Heart right ventricle (tissue), 16 donors: Measurements from ENCODE around the gene ZNF835. TPM values are rescaled to one million over a fixed set of nuclear protein-coding genes. Genes with fewer than 3 reads are reported as not detected.
A peak's percentile ranks its signal among the peaks of the same experiment; 100 is the strongest.

Experiments
- ATAC-seq, 8 donors: fragments of 200-7000 bp; cut with Tn5 transposase; one replicate each; pipeline ENCODE4 v1.9.1; 2020; ENCODE audit warnings: mild to moderate bottlenecking in 8 of 8, moderate library complexity in 8 of 8, moderate number of reproducible peaks in 1 of 8
- DNase-seq, 2 donors: peaks; one replicate each; pipeline ENCODE4 v3.0.0-alpha.2; 2020
- H3K27ac ChIP-seq, 10 donors: fragments of 200-600 bp; sonication (generic) in 2 of 10; one replicate each; pipeline versions ENCODE4 v1.5.0 to v1.8.0; 2020 to 2022; ENCODE audit warnings: mild to moderate bottlenecking in 3 of 10
- H3K27me3 ChIP-seq, 7 donors: fragments of 200-600 bp; one replicate each; pipeline ENCODE4 v1.8.0; 2021 to 2022; ENCODE audit warnings: mild to moderate bottlenecking in 2 of 7
- H3K36me3 ChIP-seq, 9 donors: fragments of 200-600 bp; sonication (generic) in 1 of 9; one replicate each; pipeline versions ENCODE4 v1.5.0 to v1.8.0; 2020 to 2022; ENCODE audit warnings: mild to moderate bottlenecking in 2 of 9
- H3K4me1 ChIP-seq, 9 donors: fragments of 200-600 bp; sonication (generic) in 1 of 9; one replicate each; pipeline versions ENCODE4 v1.5.0 to v1.8.0; 2020 to 2022; ENCODE audit warnings: mild to moderate bottlenecking in 4 of 9
- H3K4me3 ChIP-seq, 10 donors: fragments of 200-600 bp; sonication (generic) in 2 of 10; one replicate each; pipeline versions ENCODE4 v1.5.0 to v1.8.0; 2020 to 2022; ENCODE audit warnings: mild to moderate bottlenecking in 7 of 10, moderate library complexity in 2 of 10
- H3K9me3 ChIP-seq, 11 donors: fragments of 200-600 bp in 10 of 11; sonication (generic) in 2 of 11; one replicate each; pipeline versions ENCODE4 v1.5.0 to v1.8.0; 2013 to 2022; ENCODE audit warnings: mild to moderate bottlenecking in 2 of 11, control low read depth in 1 of 11, moderate library complexity in 1 of 11
- CTCF ChIP-seq, 9 donors: fragments of 200-600 bp; sonication (generic) in 2 of 9; IDR thresholded peaks; one replicate each; pipeline versions ENCODE4 v1.5.0 to v1.8.0; 2021 to 2022; ENCODE audit warnings: antibody characterized with exemption in 9 of 9, mild to moderate bottlenecking in 5 of 9, moderate library complexity in 1 of 9
- WGBS, 2 donors: extraction: QIAGEN DNeasy Blood & Tissue Kit; methylation state at CpG; one replicate each; pipeline ENCODE4 v1.1.7; 2013; ENCODE audit warnings: inconsistent platforms in 1 of 2; 5-methylcytosine and 5-hydroxymethylcytosine counted together
- intact Hi-C, 10 donors: fragments of 100-400 bp; cut with DNase I; formaldehyde crosslinking; loops; one replicate each; pipeline versions ENCODE4 v1.11.1 to v1.14.2; 2022
- polyA plus RNA-seq, 2 donors: library from polyadenylated mRNA; stranded (reverse); fragments of 200-250 nt; gene quantifications; one replicate each; pipeline ENCODE4 v1.2.3, GENCODE V29; 2013
- total RNA-seq, 10 donors: library from RNA; stranded (reverse); fragmentation: NEBNext Ultra II Directional in 3 of 10; extraction: Animal tissue kit (Norgen Biotek cat#: 25700) in 3 of 10; gene quantifications; one replicate each; pipeline versions ENCODE4 v1.2.1 to v1.2.4, GENCODE V29; 2021 to 2023
- donor health status: Arrhythmogenic right ventricular cardiomyopathy.
- donor health status: ischemic (EF 13 %, LVEDD 7.1; RV severe dilation, severe dysfunction).
- donor health status: healthy with polysubstance abuse.
- donor health status: DM: no; HTN: yes; CAD: no.
- donor health status: DM: no; HTN: no; CAD: no.
- donor health status: ischemic (EF 25% LVEDD 6.9; RV normal size, moderate dysfunction).
- donor health status: ischemic (EF 25% LVEDD 5.7; RV mildly dilated, moderate dysfunction).
- donor health status: healthy.
- donor health status: DM: yes; HTN: yes; CAD: no.
- donor health status: Ischemic cardiomyopathy.
- donor health status: ischemic (EF 35%, LVEDD 5.7; RV mildly dilated, moderate dysfunction).
- donor health status: nonischemic (EF 11% LVEDD 7.7; RV severe dilation, severe dysfunction).
- donor health status: DM: yes; HTN: yes; CAD: no.
- donor health status: PGD.
- donor health status: ischemic (EF 29% LVEDD 5.4; RV normal size, mild dysfunction).
- donor health status: nonischemic (EF 23%, LVEDD 6.1; RV moderate dilation, normal function).

Gene ZNF835
- total and polyA plus RNA-seq, 12 donors, result 1.2 to 8.8 (median 3.5) TPM

DNA sequence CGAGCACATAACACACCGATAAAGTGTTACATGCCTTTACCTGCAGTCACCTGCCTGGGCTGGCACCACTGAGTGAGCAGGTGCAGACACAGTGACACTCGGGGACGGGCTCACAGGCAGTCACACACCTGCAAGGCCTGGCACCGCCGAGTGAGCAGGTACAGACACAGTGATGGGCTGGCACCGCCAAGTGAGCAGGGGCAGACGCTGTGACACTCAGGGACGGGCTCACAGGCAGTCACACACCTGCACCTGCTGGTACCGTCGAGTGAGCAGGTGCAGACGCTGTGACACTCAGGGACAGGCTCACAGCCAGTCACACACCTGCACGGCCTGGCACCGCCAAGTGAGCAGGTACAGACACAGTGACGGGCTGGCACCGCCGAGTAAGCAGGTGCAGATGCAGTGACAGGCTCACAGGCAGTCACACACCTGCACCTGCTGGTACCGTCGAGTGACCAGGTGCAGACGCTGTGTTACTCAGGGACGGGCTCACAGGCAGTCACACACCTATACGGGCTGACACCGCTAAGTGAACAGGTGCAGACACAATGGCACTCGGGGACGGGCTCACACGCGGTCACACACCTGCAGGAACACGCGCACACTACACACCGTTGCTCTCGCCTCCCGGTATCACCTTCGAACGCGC, 470 bp downstream of the ZNF835 start:
- intact Hi-C loops, result loop anchor here in 2 of 10 donors (5.0 to 10.0 kb wide), 2 partner anchors 269 to 694 kb away; partner anchors contain the start of genes TRAPPC2B (in 1 of the 2), ZNF547 (in 1 of the 2) and ZNF583 (in 1 of the 2)
- WGBS, 2 donors, result 27 to 34% methylated on average over 35 of the region's 35 CpGs
- Histone ChIP-seq H3K27me3 (no peaks in the 10 kb centered on the region), H3K4me3 (peak overlapping the region; percentile 29 to 95 (median 81)), H3K9me3 (peaks cover 0 to 2% (median 0%) of the 10 kb centered on the region in 11 donors), H3K27ac (peak overlapping the region in 9 of 10 donors; percentile 46 to 82 (median 57)), H3K36me3 (no peaks in the 10 kb centered on the region), H3K4me1 (peaks cover 5 to 19% (median 11%) of the 10 kb centered on the region in 9 donors)
- no peak for DNase-seq
- peak in 6 of 8 donors; percentile 8 to 45 (median 36) for ATAC-seq
- no peak for TF ChIP-seq CTCF (IDR thresholded peaks at IDR 0.05)

- intact Hi-C loops, result loop anchor here in 2 of 10 donors (5.0 to 10.0 kb wide), 2 partner anchors 268 to 694 kb away; partner anchors contain the start of genes TRAPPC2B (in 1 of the 2), ZNF547 (in 1 of the 2) and ZNF583 (in 1 of the 2)
- Histone ChIP-seq H3K4me3 (peak overlapping the region in 9 of 10 donors; percentile 57 to 95 (median 82)), H3K27ac (no peak overlapping the region), H3K9me3 (peaks cover 0 to 4% (median 0%) of the 10 kb centered on the region in 11 donors), H3K4me1 (peaks cover 5 to 19% (median 11%) of the 10 kb centered on the region in 9 donors), H3K36me3 (no peaks in the 10 kb centered on the region), H3K27me3 (no peaks in the 10 kb centered on the region)
- no peak for TF ChIP-seq CTCF (IDR thresholded peaks at IDR 0.05)
- WGBS, 2 donors, result 69 to 83% methylated on average over 17 of the region's 17 CpGs
- ATAC-seq (no peak), DNase-seq (no peak)
Measured at GRCh38 chr19:56670401-56670960, 1.1 kb downstream of the ZNF835 start.

DNA sequence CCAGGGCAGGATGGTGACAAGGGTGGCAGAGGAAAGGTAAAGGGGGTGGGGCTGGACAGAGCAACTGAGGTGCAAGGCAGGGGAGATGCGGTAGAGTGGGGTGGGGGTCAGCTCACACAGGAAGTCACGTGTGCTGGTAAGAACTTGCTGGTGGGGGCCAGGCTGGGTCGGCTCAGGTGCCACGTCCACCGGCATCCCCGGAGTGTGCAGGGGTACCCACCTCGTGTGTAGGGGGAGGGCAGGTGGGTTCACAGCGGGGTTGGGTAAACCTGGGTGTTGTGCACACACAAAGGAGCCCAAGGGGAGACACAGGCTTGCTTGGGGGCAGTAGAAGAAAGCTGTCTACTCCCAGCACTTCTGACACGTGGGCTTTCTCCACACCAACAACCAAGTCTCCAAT, 2.9 kb downstream of the ZNF835 start:
- WGBS, 2 donors, result 82 to 91% methylated on average over 9 of the region's 9 CpGs
- peaks cover 0 to 16% (median 0%) of the 10 kb centered on the region in 11 donors for H3K9me3 ChIP-seq
- H3K4me1 ChIP-seq, result peaks cover 5 to 19% (median 11%) of the 10 kb centered on the region in 9 donors
- H3K4me3 ChIP-seq, result no peak overlapping the region
- DNase-seq (no peak), ATAC-seq (no peak)
- no peak for TF ChIP-seq CTCF (IDR thresholded peaks at IDR 0.05)
- H3K27me3 ChIP-seq, result no peaks in the 10 kb centered on the region
- intact Hi-C loops, result no loop called here
- H3K27ac ChIP-seq, result no peak overlapping the region
- peaks cover 0 to 16% (median 8%) of the 10 kb centered on the region in 9 donors for H3K36me3 ChIP-seq

DNA sequence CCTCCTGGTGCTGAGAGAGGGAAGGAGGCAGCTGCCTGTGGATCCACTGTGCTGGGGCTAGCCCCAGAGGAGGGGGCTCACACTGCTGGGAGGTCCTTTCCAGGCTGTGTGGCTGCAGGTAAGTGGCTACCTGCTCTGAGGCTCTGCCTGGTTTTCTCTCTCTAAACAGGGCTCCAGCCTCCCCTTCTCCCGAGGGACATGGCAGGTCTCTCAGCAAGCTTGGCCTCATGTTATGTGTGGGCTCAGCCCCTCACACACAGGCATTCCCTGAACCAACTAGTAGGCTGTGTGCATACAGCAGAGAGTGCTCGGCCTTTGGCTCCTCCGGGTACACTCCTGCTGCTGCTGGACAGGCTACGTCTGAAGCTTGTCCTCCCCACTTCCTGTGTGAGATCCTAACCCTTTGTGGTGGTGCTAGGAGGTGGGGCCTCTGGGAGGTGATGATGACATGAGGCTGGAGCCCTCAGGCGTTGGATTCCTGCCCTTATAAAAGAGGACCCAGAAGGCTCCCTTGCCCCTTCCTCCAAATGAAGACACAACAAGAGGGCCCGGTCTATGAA, 4.2 kb downstream of the ZNF835 start:
- intact Hi-C loops, result no loop called here
- H3K27ac ChIP-seq, result no peak overlapping the region
- peaks cover 0 to 29% (median 0%) of the 10 kb centered on the region in 11 donors for H3K9me3 ChIP-seq
- H3K4me1 ChIP-seq, result peaks cover 5 to 19% (median 11%) of the 10 kb centered on the region in 9 donors
- H3K27me3 ChIP-seq, result no peaks in the 10 kb centered on the region
- DNase-seq (no peak), ATAC-seq (no peak)
- peaks cover 0 to 29% (median 14%) of the 10 kb centered on the region in 9 donors for H3K36me3 ChIP-seq
- H3K4me3 ChIP-seq, result no peak overlapping the region
- no peak for TF ChIP-seq CTCF (IDR thresholded peaks at IDR 0.05)
- WGBS, 2 donors, result 68 to 70% methylated on average over 6 of the region's 6 CpGs
